ENCODE data around the gene PILRA.
A peak's percentile ranks its signal among the peaks of the same experiment; 100 is the strongest.
"Not testable (repeated sequence)": the region's sequence is repeated elsewhere in the genome, so short reads cannot be mapped to it uniquely, and the experiment has no call there.

The PILRA gene

DNA sequence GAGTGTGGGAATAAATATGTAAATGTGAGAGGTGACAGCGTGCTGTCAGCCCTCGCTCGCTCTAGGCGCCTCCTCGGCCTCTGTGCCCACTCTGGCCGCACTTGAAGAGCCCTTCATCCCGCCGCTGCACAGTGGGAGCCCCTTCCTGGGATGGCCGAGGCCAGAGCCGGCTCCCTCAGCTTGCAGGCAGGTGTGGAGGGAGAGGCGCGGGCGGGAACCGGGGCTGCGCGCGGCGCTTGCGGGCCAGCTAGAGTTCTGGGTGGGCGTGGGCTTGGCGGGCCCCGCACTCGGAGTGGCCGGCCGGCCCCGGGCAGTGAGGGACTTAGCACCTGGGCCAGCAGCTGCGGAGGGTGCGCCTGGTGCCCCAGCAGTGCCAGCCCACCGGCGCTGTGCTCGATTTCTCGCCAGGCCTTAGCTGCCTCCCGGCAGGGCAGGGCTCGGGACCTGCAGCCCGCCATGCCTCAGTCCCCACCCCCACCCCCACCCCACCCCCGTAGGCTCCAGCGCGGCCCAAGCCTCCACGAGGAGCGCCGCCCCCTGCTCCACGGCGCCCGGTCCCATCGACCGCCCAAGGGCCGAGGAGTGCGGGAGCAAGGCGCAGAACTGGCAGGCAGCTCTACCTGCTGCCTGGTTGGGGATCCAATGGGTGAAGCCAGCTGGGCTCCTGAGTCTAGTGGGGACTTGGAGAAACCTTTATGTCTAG is 8.4 kb downstream of the PILRA start:
- not testable (repeated sequence) for DNase-seq

DNA sequence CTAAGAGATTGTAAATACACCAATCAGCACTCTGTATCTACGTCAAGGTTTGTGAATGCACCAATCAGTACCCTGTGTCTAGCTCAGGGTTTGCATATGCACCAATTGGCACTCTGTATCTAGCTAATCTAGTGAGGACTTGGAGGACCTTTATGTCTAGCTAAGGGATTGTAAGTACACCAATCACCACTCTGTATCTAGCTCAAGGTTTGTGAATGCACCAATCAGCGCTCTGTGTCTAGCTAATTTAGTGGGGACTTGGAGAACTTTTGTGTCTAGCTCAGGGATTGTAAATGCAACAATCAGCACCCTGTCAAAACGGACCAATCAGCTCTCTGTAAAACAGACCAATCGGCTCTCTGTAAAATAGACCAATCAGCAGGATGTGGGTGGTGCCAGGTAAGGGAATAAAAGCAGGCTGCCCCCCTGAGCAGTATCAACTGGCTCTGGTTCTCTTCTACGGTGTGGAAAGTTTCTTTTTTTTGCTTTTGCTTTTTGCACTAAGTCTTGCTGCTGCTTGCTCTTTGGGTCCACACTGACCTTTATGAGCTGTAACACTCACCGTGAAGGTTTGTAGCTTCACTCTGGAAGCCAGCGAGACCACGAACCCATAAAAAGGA is 9.1 kb downstream of the PILRA start:
- not testable (repeated sequence) for DNase-seq

DNA sequence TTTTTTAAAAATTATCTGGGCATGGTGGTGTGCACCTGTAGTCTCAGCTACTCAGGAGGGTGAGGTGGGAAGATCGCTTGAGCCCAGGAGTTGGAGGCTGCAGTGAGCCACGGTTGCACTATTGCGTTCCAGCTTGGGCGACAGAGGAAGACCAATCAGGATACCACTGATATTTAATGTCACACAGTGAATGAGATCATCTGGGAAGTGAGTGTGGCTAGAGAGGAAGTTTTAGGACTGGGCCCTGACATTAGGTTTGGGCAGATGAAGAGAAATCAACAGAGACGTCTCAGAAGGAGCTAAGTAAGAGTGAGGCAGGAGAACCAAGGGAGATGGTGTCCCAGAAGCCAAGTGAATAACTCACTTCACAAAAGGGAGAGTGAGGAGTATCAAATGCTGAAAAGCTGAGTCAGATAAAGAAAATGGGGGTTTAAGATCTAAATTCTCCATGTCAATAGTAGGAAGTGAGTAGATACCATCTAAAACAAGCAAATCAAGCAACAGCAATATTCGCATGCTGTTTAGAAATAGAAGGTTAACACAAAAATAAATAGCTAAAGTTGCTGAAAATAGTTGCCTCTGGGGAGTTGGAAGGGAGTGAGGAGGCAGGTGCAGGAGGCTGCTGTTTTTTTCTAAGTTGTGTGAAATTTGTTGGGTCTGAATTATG is 11.5 kb downstream of the PILRA start:
- no peak for DNase-seq

GRCh38 chr7:100386940-100387339 is 13.7 kb downstream of the PILRA start:
- no peak for DNase-seq

DNA sequence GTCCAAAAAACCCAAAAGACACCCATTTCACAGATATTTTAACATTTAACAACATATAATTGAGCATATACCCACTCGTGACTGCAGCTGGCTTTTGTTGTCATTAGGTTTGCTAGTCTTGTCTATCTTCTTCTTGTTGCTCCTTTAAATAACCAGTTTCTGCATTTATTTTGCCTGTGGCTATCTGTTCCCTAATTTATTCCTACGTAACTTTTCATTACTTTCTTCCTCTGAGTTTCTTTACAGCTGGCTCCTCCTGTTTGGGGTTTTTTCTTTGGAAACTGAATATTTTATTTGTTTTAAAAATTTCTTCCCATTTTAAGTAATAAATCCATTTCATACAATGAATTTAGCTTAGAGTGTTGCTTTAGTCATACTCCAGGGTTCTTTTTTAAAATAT is 14.4 kb downstream of the PILRA start:
- no peak for DNase-seq

DNA sequence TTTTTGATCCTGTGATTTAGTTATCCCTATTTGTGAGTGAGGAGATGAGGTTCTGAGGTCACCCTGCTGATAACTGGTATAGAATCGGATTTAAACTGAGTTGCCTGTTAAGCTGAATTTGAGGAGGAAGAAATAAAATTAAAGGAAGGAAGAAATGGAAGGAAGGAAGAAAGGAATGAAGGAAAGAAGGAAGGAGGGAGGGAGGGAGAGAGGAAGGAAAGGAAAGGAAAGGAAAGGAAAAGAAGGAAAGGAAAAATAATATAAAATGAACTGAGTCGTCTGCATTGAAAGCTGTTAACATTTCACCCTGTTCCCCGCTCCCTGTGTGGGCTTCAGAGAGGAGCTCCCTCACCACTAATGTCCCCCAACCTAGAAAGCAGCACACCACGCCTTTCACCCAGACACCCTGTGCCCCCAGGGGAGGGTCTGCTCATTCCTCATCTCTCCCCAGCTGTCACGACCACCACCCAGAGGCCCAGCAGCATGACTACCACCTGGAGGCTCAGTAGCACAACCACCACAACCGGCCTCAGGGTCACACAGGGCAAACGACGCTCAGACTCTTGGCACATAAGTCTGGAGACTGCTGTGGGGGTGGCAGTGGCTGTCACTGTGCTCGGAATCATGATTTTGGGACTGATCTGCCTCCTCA is 16.3 kb downstream of the PILRA start:
- no peak for DNase-seq

- DNase-seq = no peak
These were observed 17.2 kb downstream of the PILRA start for GRCh38 chr7:100390286-100391009.

DNA sequence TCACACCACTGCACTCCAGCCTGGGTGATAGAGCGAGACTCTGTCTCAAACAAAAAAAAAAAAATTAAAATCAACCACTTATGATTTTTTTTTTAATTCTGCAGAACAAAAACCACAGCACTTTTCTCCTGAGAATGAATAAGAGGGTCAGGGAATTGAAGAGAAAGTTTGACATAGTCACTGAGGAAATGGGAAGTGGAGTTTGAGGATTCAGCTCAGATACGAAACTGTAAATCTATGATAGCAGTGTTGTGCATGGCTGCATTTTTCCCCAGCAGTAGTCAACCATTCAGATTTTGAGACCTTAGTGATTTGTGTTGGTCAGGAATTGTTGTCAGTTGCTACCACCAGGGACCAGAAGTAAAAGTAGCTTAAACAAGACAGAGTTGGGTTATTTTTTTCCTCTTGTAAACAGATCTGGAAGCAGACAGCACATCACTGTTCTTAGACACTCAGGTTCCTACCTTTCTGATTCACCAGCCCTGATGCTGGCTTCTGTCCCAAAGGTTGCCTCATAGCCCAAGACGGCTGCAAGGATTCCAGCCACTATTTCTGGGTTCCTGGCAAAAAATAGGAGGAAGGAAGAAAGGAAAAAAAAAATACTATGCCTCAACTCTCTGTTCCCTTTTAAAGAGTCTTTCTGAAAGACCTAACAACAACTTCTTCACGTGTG is 20.1 kb downstream of the PILRA start:
- no peak for DNase-seq

GRCh38 chr7:100394077-100394476 is 20.8 kb downstream of the PILRA start:
- no peak for DNase-seq

DNA sequence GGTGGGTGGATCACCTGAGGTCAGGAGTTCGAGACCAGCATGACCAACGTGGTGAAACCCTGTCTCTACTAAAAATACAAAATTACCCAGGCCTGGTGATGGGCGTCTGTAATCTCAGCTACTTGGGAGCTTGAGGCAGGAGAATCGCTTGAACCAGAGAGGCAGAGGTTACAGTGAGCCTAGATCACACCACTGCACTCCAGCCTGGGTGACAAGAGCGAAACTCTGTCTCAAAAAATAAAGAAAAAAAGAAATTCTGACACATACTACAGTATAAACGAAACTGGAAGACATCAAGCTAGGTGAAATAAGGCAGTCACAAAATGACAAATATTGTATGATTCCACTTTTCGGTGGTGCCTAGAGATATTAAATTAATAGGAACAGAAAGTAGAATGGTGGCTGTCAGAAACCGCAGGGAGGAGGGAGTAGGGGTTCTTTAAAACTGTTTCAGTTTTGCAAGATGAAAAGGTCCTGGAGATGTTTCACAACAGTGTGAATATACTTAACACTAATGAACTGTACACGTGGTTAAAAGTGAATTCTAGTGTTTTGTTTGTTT is 23.2 kb downstream of the PILRA start:
- DNase-seq = no peak

- DNase-seq = no peak
These were observed 24.2 kb downstream of the PILRA start for GRCh38 chr7:100397315-100398081.

DNA sequence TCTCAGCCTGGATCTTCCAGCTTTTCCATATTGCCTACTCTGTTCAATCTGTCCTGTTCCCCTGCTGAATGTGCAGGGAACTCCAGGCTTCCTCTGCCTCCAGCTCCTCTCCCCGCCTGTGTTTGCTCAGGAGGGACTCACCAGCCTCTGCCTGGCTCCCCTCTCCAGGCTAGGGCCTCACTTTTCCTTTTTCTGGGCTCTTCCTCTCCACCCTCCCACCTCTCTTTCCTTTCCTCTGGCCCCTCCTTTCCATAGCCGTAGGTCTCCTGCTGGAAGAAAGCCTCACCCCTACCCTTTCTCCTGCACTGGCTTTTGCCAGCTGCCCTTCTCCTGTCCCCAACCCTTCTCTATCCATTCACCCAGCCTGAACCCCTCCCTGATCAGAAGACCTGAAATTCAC is 25.0 kb downstream of the PILRA start:
- DNase-seq = no peak

- no peak for DNase-seq
These were observed 26.8 kb downstream of the PILRA start for GRCh38 chr7:100400041-100400440.

GRCh38 chr7:100400656-100401055 is 27.4 kb downstream of the PILRA start:
- peak; percentile 12 for DNase-seq

- no peak for DNase-seq
These were observed 28.5 kb downstream of the PILRA start for GRCh38 chr7:100401811-100402210.

- no peak for DNase-seq
These were observed 29.0 kb downstream of the PILRA start for GRCh38 chr7:100402241-100402640.

- DNase-seq = no peak
These were observed 33.5 kb downstream of the PILRA start for GRCh38 chr7:100406767-100407166.

GRCh38 chr7:100407285-100408180 is 34.2 kb downstream of the PILRA start:
- peak; percentile 23 for DNase-seq

DNA sequence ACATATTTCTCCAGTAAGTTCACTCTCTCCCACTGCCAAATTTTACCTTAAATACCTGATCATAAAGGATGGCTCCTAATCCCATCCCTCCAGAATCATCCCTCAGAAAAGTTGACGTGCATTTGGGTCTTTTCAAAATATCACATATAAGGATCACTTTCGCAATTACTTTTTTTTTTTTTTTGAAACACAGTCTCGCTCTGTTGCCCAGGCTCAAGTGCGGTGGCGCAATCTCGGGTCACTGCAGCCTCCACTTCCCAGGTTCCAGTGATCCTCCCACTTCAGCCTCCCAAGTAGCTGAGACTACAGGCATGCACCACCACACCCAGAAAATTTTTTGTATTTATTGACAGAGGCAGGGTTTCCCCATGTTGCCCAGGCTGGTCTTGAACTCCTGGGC is 37.8 kb downstream of the PILRA start:
- DNase-seq = no peak

- DNase-seq = no peak
These were observed 40.1 kb downstream of the PILRA start for GRCh38 chr7:100413346-100413745.

Data from retina (tissue), 1 donor.